ENCODE measurements around the gene MED22. TPM values are rescaled to one million over a fixed set of nuclear protein-coding genes. Genes with fewer than 3 reads are reported as not detected.
"Not testable (repeated sequence)": the region's sequence is repeated elsewhere in the genome, so short reads cannot be mapped to it uniquely, and the experiment has no call there.

Gene MED22
- total RNA-seq, 1 donor from 2014 or later = 39.5 TPM

- H3K4me1 Mint-ChIP-seq = peaks cover 15% of the 10 kb centered on the region
Measured at GRCh38 chr9:133332381-133332730, 15.6 kb downstream of the MED22 start.

GRCh38 chr9:133331641-133332380 lies 16.1 kb downstream of the MED22 start:
- no peak for DNase-seq
- no peak overlapping the region for H3K27ac Mint-ChIP-seq
- no peak overlapping the region for H3K4me3 Mint-ChIP-seq
- H3K9me3 Mint-ChIP-seq = no peaks in the 10 kb centered on the region
- peaks cover 14% of the 10 kb centered on the region for H3K4me1 Mint-ChIP-seq
- peaks cover 58% of the 10 kb centered on the region for H3K36me3 Mint-ChIP-seq (ENCODE audit: low read depth)
- no peaks in the 10 kb centered on the region for H3K27me3 Mint-ChIP-seq
- intact Hi-C loops (cut with micrococcal nuclease) = no loop called here

More at GRCh38 chr9:133332381-133332730, 15.6 kb downstream of the MED22 start:
- H3K36me3 Mint-ChIP-seq (ENCODE audit: low read depth) = peaks cover 60% of the 10 kb centered on the region
- no peak for DNase-seq
- H3K4me3 Mint-ChIP-seq = no peak overlapping the region
- no peaks in the 10 kb centered on the region for H3K9me3 Mint-ChIP-seq
- no peaks in the 10 kb centered on the region for H3K27me3 Mint-ChIP-seq
- intact Hi-C loops (cut with micrococcal nuclease) = no loop called here
- no peak overlapping the region for H3K27ac Mint-ChIP-seq

GRCh38 chr9:133331221-133331620 lies 16.7 kb downstream of the MED22 start:
- Mint-ChIP-seq H3K9me3 (no peaks in the 10 kb centered on the region), H3K4me3 (no peak overlapping the region), H3K4me1 (peaks cover 11% of the 10 kb centered on the region), H3K27me3 (no peaks in the 10 kb centered on the region), H3K27ac (no peak overlapping the region), H3K36me3 (ENCODE audit: low read depth) (peaks cover 56% of the 10 kb centered on the region)
- intact Hi-C loops (cut with micrococcal nuclease) = no loop called here
- DNase-seq = no peak

- H3K27ac Mint-ChIP-seq; H3K4me3 Mint-ChIP-seq; H3K4me1 Mint-ChIP-seq; intact Hi-C loops (cut with micrococcal nuclease); H3K27me3 Mint-ChIP-seq; H3K9me3 Mint-ChIP-seq: not testable (repeated sequence)
- H3K36me3 Mint-ChIP-seq (ENCODE audit: low read depth) = peaks cover 47% of the 10 kb centered on the region
- DNase-seq = peak; percentile 62
Measured at GRCh38 chr9:133329306-133330156, 18.4 kb downstream of the MED22 start.

- Mint-ChIP-seq H3K27me3 (no peaks in the 10 kb centered on the region), H3K4me1 (peaks cover 4% of the 10 kb centered on the region), H3K4me3 (no peak overlapping the region), H3K36me3 (ENCODE audit: low read depth) (peaks cover 32% of the 10 kb centered on the region), H3K9me3 (no peaks in the 10 kb centered on the region), H3K27ac (no peak overlapping the region)
- no peak for DNase-seq
- intact Hi-C loops (cut with micrococcal nuclease) = no loop called here
Measured at GRCh38 chr9:133327834-133328484, 20.0 kb downstream of the MED22 start.

- H3K9me3 Mint-ChIP-seq; H3K27ac Mint-ChIP-seq; DNase-seq; H3K4me1 Mint-ChIP-seq; intact Hi-C loops (cut with micrococcal nuclease); H3K27me3 Mint-ChIP-seq; H3K4me3 Mint-ChIP-seq: not testable (repeated sequence)
- H3K36me3 Mint-ChIP-seq (ENCODE audit: low read depth) = peaks cover 24% of the 10 kb centered on the region
Measured at GRCh38 chr9:133327021-133327420, 20.9 kb downstream of the MED22 start.

- Mint-ChIP-seq H3K4me3 (no peak overlapping the region), H3K4me1 (peaks cover 2% of the 10 kb centered on the region), H3K27me3 (no peaks in the 10 kb centered on the region), H3K36me3 (ENCODE audit: low read depth) (peaks cover 6% of the 10 kb centered on the region), H3K9me3 (no peaks in the 10 kb centered on the region), H3K27ac (no peak overlapping the region)
- no peak for DNase-seq
- intact Hi-C loops (cut with micrococcal nuclease) = no loop called here
Measured at GRCh38 chr9:133323991-133324703, 23.8 kb downstream of the MED22 start.

- H3K36me3 Mint-ChIP-seq (ENCODE audit: low read depth) = no peaks in the 10 kb centered on the region
- H3K4me3 Mint-ChIP-seq = no peak overlapping the region
- no peaks in the 10 kb centered on the region for H3K4me1 Mint-ChIP-seq
- intact Hi-C loops (cut with micrococcal nuclease) = no loop called here
- no peak overlapping the region for H3K27ac Mint-ChIP-seq
- no peaks in the 10 kb centered on the region for H3K27me3 Mint-ChIP-seq
- no peak for DNase-seq
- H3K9me3 Mint-ChIP-seq = no peaks in the 10 kb centered on the region
Measured at GRCh38 chr9:133323211-133323610, 24.7 kb downstream of the MED22 start.

- no peak for DNase-seq
- Mint-ChIP-seq H3K36me3 (ENCODE audit: low read depth) (no peaks in the 10 kb centered on the region), H3K27me3 (no peaks in the 10 kb centered on the region), H3K4me3 (no peak overlapping the region), H3K4me1 (no peaks in the 10 kb centered on the region), H3K9me3 (no peaks in the 10 kb centered on the region), H3K27ac (no peak overlapping the region)
- intact Hi-C loops (cut with micrococcal nuclease) = no loop called here
Measured at GRCh38 chr9:133322701-133323100, 25.2 kb downstream of the MED22 start.

- H3K27ac Mint-ChIP-seq = no peak overlapping the region
- H3K27me3 Mint-ChIP-seq = no peaks in the 10 kb centered on the region
- H3K4me3 Mint-ChIP-seq = no peak overlapping the region
- no peak for DNase-seq
- no peaks in the 10 kb centered on the region for H3K4me1 Mint-ChIP-seq
- intact Hi-C loops (cut with micrococcal nuclease) = no loop called here
- H3K36me3 Mint-ChIP-seq (ENCODE audit: low read depth) = no peaks in the 10 kb centered on the region
- no peaks in the 10 kb centered on the region for H3K9me3 Mint-ChIP-seq
Measured at GRCh38 chr9:133321411-133321935, 26.5 kb downstream of the MED22 start.

GRCh38 chr9:133320421-133320881 lies 27.5 kb downstream of the MED22 start:
- Mint-ChIP-seq H3K36me3 (ENCODE audit: low read depth) (no peaks in the 10 kb centered on the region), H3K4me1 (no peaks in the 10 kb centered on the region), H3K4me3 (no peak overlapping the region), H3K9me3 (no peaks in the 10 kb centered on the region), H3K27ac (no peak overlapping the region), H3K27me3 (peaks cover 2% of the 10 kb centered on the region)
- no peak for DNase-seq
- intact Hi-C loops (cut with micrococcal nuclease) = no loop called here

- H3K9me3 Mint-ChIP-seq; intact Hi-C loops (cut with micrococcal nuclease); H3K4me3 Mint-ChIP-seq; DNase-seq; H3K27me3 Mint-ChIP-seq; H3K4me1 Mint-ChIP-seq; H3K27ac Mint-ChIP-seq; H3K36me3 Mint-ChIP-seq (ENCODE audit: low read depth): not testable (repeated sequence)
Measured at GRCh38 chr9:133317551-133317950, 30.4 kb downstream of the MED22 start.

- intact Hi-C loops (cut with micrococcal nuclease) = no loop called here
- H3K4me3 Mint-ChIP-seq = no peak overlapping the region
Measured at GRCh38 chr9:133315997-133316396, 31.9 kb downstream of the MED22 start.

More at GRCh38 chr9:133315997-133316396, 31.9 kb downstream of the MED22 start:
- Mint-ChIP-seq H3K36me3 (ENCODE audit: low read depth) (no peaks in the 10 kb centered on the region), H3K9me3 (no peaks in the 10 kb centered on the region), H3K4me1 (no peaks in the 10 kb centered on the region), H3K27me3 (peaks cover 2% of the 10 kb centered on the region), H3K27ac (no peak overlapping the region)
- no peak for DNase-seq
